Activated CD4-positive, CD25-positive, alpha-beta regulatory T cell treated with anti-CD3 and anti-CD28 coated beads, Interleukin-2, amount 50 U/mL, for 16 hours (primary cell): ENCODE results near the gene PAGE2B.
"Not testable (repeated sequence)": the region's sequence is repeated elsewhere in the genome, so short reads cannot be mapped to it uniquely, and the experiment has no call there.

Source experiments
- DNase-seq: peaks from one replicate; pipeline ENCODE4 v3.0.0-alpha.2; 2020; ENCODE audit warnings: low read depth, low spot score

Gene PAGE2B

DNA sequence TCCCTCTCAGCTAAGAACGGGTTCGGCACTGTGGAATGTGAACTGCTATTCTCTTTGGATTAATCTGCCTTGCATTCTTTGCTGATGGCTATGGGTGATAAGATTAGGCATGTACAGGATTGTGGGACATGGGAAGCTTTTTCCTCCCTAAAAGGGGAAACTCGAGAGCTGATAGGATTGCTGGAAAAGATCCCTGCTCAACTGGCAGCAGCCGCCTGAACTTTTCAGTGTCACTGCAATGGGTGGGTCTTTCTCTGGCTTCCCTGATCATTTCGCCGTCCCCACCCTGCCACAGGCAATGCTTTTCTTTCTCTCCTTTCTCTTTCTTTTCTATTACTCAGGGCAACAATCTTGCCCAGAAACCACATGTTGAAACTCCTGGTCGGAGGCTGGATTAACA lies 34.5 kb downstream of the PAGE2B start:
- DNase-seq = no peak

DNA sequence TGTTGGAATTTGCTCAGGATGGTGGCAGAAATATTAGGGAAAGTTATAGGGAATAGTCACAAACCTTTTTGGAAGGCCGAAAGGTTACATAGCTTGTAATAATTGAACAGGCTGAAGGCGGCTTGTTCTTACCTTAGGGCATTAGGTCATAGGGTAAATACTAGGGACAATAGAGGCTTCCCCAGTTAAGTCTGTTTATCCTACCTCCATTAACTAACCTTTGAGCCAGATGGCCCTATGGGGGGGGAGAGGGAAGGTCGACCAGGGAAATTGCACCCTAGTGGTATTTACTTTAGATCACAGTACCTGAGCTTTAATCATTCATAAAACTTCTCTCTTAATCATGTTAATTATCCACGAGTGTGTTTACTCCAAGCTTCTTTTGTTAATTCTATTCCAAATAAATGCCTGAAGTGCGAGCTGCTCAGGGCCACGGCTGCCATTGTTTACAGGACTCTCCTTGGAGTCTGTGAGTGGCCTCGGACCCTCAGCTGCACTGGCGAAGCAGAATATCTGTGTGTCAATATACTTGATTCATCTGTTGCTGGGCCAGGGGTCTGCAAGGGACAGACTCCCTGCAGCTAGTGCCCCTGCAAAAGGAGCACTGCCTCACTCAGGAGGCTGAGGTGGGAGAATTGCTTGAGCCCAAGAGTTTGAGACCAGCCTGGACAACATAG lies 36.9 kb downstream of the PAGE2B start:
- DNase-seq = no peak

DNA sequence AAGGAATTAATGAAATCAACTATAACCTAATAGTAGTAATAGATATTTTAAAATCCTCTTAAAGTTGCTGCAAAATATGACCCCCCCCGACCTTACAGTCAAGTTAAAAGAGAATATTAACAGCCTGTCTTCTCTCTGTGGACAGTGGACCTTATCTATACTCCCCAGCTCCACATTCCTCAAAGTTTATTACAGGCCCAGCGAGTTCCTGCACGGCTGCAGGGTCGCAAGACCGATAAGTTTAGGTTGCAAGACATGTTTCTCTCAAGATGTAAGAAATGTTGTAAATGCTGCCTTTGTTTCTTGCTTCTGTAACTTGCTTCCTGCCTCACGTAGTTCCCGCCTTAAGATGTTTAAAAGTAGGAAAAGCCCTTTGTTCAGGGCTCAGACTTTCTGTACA lies 41.8 kb downstream of the PAGE2B start:
- DNase-seq = not testable (repeated sequence)

DNA sequence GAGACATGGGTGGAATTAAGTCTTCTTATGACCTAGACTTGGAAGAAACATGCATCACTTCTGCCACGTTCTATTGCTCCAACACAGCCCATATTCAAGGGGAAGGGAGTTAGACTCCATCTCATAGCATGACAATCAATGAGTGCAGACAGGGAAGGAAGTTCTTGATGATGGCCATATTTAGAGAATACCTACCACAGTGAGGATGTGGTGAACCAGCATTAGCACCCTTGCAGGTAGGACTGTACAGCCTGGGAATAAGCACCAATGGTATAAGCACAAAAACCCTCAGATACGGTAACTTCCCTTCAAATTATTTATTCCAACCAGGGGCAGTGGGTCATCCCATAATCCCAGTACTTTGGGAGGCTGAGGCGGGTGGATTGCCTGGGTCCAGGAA lies 43.7 kb downstream of the PAGE2B start:
- no peak for DNase-seq

DNA sequence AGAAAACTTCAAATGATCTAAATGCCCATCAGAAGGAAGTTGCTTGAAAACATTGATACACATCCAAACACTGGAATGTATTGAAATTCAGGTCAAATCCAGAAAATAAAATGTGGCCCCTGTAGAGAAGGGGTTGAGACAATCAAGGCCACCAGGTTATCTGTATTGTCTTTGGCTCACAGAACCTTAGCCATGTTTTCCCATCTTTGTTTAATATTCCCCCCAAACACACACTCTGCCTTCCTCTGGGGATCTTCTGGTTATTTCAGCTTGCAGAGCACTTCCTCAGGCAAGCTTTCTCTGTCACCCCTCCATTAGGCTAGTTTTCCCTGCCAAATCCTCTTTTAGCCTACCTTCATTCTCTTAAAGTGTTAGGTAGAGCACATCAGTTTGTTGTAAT lies 44.4 kb downstream of the PAGE2B start:
- no peak for DNase-seq

DNA sequence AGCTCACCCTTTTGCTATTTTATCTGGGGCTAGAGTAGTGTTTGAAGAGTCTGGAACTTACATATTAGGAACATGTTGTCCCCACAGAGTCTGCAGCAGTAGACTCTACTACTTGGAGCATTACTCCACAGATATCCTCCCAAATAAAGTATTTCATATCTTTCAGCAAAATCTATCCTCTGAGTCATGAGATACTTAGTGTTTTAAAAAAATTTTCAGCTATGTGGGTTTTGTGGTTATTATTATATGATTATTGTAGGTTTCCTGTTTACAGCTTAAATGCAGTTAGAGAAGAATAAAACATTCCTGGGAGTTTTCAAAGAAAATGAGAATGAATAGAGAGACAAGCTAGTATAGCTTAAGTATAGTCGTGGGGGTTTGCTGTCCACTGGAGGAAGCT lies 44.9 kb downstream of the PAGE2B start:
- no peak for DNase-seq

DNA sequence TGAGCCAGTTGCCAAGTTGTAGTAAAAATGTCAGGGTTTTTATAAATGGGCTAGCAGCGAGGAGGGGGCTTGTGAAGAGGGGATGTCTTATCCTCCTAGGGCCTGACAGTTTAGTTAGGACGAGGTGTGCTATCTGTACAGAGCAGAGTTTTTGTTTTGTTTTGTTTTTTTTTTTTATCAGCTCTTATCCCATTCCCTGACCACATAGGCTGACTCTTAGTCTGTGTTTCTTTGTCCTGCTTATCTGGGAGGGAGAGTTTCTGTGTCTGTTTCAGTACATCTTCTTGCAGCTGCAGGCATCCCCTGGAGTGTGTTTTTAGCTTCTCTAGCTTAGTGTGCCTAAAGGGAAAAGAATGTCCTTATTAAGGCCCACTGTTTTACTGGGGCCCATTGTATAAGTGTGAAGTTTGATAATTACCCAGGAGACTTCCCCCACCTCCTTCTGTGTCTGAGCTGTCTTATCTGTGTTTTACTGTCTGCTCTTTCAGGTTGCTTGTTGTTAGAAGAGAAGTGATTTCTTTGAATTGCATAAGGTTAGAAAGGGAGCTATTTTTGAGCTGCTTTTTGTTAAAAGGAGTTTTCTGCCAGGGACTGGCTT lies 46.0 kb downstream of the PAGE2B start:
- DNase-seq = no peak

DNA sequence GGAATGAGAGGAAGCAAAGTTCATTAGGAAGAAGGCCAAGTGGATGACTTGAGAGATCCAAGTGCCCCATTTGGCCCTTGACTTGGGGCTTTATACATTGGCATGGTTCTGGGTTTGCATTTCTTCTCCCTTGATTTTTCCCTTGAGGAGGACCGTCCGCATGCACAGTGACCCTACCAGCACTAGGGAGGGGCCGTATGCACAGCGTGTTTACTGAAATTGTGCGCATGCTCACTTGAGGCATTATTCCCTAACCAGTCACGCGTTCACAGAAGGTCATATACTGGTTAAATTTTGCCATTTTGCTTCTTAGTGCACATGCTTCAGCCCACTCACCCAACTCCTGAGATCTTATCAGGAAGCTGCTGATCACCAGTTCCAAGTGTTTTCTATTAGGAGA lies 49.1 kb downstream of the PAGE2B start:
- no peak for DNase-seq

DNA sequence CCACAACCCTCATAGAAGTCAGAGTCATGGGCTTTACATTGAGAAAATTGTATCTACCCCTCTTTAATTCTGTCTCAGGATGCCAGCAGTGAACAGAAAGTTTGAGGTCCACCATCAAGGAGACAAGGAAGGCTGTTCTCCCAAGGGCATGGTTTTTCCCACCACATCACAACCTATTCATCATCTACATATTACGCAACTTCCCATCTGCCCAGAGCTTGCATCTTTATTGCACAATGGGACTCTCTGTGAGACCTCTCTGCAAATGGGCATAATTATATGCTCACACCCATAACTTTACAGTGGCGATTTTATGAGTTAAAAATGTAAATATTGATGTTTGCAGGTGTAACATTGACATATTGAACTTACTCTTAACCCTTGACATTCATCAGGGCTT lies 52.9 kb downstream of the PAGE2B start:
- DNase-seq = no peak
